ENCODE data around the gene SLC66A3.
A peak's percentile ranks its signal among the peaks of the same experiment; 100 is the strongest.

SLC66A3 gene

DNA sequence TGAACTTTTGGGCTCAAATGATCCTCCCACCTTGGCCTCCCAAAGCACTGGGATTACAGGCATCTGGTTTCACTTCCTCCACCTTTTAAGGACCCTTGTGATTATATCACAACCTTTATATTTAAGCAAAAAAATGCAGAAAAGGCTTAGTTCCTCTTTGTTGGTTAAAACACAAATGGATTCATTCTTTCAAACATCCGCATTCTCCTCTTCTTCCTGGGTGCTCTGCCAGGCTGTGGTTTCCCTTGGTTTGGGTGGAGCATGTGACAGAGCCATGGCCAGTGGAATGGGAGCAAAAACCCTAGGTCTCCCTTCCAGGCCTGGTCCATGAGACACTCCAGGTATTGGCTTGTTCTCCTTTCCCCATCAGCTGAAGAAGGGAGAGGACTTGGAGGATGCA, 9.9 kb upstream of the SLC66A3 start:
- TF ChIP-seq CTCF (IDR thresholded peaks at IDR 0.05; ENCODE audit: low read depth, low read length, missing control alignments): no peak
- Histone ChIP-seq H3K27me3 (replicated peaks) (no peaks in the 10 kb centered on the region), H3K36me3 (replicated peaks) (no peaks in the 10 kb centered on the region), H3K4me3 (ENCODE audit: low read depth, low read length) (no peak overlapping the region), H3K27ac (no peak overlapping the region)
- in situ Hi-C loops (cut with HindIII; ENCODE audit: low pct_ligation_motif_present, low sequenced_read_pairs): loop anchor here (25.0 kb wide), 1 partner anchor 317 kb away; the partner anchor contains the start of gene E2F6
- no peak for DNase-seq

- Histone ChIP-seq H3K27me3 (replicated peaks) (no peaks in the 10 kb centered on the region), H3K4me3 (ENCODE audit: low read depth, low read length) (no peak overlapping the region), H3K36me3 (replicated peaks) (no peaks in the 10 kb centered on the region), H3K27ac (no peak overlapping the region)
- no peak for TF ChIP-seq CTCF (IDR thresholded peaks at IDR 0.05; ENCODE audit: low read depth, low read length, missing control alignments)
- no peak for DNase-seq
- in situ Hi-C loops (cut with HindIII; ENCODE audit: low pct_ligation_motif_present, low sequenced_read_pairs): loop anchor here (25.0 kb wide), 1 partner anchor 316 kb away; the partner anchor contains the start of gene E2F6
Measured at GRCh38 chr2:11146076-11146475, 9.2 kb upstream of the SLC66A3 start.

DNA sequence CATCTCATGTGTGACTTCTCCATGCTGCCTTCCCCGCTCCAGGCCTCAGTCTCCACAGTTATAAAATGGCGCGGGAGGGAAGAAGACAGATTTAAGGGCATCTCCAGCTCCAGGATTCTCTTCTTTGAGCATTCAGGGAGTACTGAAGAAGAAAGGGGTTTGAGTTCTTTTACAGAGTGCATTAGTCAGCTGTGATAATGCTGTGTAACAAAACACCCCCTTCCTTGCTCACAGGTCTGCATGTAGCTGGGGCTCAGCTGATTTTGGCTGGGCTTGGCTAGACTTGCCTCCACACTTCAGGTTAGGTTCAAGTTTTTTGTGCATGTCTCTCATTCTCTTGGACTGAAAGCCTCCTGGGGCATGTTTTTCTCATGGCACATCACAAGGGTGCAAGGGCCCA, 8.0 kb upstream of the SLC66A3 start:
- no peaks in the 10 kb centered on the region for H3K27me3 ChIP-seq (replicated peaks)
- H3K4me3 ChIP-seq (ENCODE audit: low read depth, low read length): no peak overlapping the region
- TF ChIP-seq CTCF (IDR thresholded peaks at IDR 0.05; ENCODE audit: low read depth, low read length, missing control alignments): no peak
- in situ Hi-C loops (cut with HindIII; ENCODE audit: low pct_ligation_motif_present, low sequenced_read_pairs): loop anchor here (25.0 kb wide), 1 partner anchor 315 kb away; the partner anchor contains the start of gene E2F6
- no peak overlapping the region for H3K27ac ChIP-seq
- no peaks in the 10 kb centered on the region for H3K36me3 ChIP-seq (replicated peaks)
- DNase-seq: no peak

DNA sequence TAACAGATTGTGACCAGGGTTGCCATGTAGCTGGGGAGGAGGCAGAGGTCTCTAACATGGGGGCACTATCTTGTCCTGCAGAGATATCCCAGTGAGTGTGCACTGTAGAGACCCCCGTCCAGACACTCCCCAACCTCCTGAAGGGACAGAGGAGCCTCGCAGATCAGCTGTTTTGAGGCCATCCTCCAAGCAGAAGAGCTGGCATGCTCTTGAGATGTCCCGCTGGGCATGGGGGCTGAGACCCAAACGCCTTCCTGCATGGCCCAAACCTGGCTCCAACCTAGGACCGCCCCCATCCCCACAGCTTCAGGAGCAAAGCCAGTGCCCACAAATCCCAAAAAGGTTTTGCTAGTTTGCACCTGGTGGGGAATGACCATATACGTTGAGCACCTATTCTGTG, 2.7 kb upstream of the SLC66A3 start:
- in situ Hi-C loops (cut with HindIII; ENCODE audit: low pct_ligation_motif_present, low sequenced_read_pairs): no loop called here
- no peak overlapping the region for H3K27ac ChIP-seq
- no peaks in the 10 kb centered on the region for H3K27me3 ChIP-seq (replicated peaks)
- DNase-seq: no peak
- no peak for TF ChIP-seq CTCF (IDR thresholded peaks at IDR 0.05; ENCODE audit: low read depth, low read length, missing control alignments)
- no peak overlapping the region for H3K4me3 ChIP-seq (ENCODE audit: low read depth, low read length)
- H3K36me3 ChIP-seq (replicated peaks): no peaks in the 10 kb centered on the region

DNA sequence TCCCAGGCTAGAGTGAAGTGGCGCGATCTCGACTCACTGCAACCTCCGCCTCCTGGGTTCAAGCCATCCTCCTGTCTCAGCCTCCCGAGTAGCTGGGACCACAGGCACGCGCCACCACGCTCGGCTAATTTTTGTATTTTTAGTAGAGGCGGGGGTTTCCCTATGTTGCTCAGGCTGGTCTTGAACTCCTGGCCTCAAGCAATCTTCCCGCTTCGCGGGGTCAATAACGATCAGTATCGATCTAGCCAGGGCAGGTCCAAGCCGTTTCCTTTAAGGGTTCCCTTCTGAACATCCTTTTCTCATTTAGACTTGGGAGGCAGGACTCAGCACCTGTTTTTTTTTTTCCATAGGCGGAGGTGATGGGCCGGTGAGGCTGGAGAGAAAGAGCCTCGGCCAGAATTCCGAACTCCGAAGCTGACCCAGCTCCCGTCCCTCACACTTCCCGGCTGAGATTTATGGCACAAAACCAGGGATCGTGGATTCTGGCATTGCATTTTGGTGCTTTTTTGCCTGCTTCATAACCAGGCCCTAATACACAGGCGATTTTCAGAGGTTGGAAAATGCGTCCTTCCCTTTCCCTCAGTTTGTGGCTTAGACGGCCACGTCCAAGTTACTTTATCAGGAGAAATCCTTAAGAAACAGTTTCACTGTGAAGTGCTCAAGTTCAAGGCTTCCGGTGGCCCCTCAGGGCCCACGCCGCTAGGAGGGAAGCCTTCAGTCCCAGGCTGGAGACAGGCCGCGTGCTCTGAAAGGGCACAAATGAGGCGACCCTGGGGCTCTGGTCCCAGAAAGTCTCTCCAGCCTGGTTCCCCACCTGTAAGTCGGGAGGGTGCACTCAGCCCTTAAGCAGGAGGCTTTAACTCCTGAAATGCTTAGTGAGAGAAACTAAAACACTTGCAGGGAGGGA, 998 bp upstream of the SLC66A3 start:
- Histone ChIP-seq H3K27me3 (replicated peaks) (no peaks in the 10 kb centered on the region), H3K4me3 (ENCODE audit: low read depth, low read length) (peak overlapping the region; percentile 55), H3K36me3 (replicated peaks) (no peaks in the 10 kb centered on the region), H3K27ac (peak overlapping the region; percentile 14)
- no peak for DNase-seq
- in situ Hi-C loops (cut with HindIII; ENCODE audit: low pct_ligation_motif_present, low sequenced_read_pairs): no loop called here
- TF ChIP-seq CTCF (IDR thresholded peaks at IDR 0.05; ENCODE audit: low read depth, low read length, missing control alignments): peak; percentile 7
